HCT116 (cell line): Measurements from ENCODE around the gene STK25. TPM values are rescaled to one million over a fixed set of nuclear protein-coding genes. Genes with fewer than 3 reads are reported as not detected.

Experiments
- ATAC-seq: fragments of 200-7000 bp; cut with Tn5 transposase; 2 replicates; pipeline ENCODE4 v1.9.1; 2020; ENCODE audit warnings: mild to moderate bottlenecking, moderate library complexity
- BruUV-seq: library from RNA; stranded (reverse); fragments of 400-500 nt; replicated peaks from 2 replicates; lab custom pipeline; 2021; lab: Mats Ljungman, UMichigan
- CTCF ChIA-PET: fragments of 300-600 bp; sonication (Branson Sonifier 250); formaldehyde crosslinking; loops from one replicate; lab custom pipeline; 2021; ENCODE audit warnings: antibody characterized with exemption; lab: Charles Lee
- POLR2A ChIA-PET: fragments of 300-600, 350-600 bp; sonication (Branson Sonifier 250); formaldehyde crosslinking; loops from one replicate; lab custom pipeline; 2021; ENCODE audit warnings: antibody characterized with exemption; lab: Charles Lee
- RAD21 ChIA-PET, 2 experiments: fragments of 300-600 bp; sonication (Branson Sonifier 250); formaldehyde crosslinking; loops; one replicate each; lab custom pipeline; 2023; ENCODE audit warnings: low total read pairs in 2 of 2; ENCODE audit not compliant: uncharacterized antibody in 2 of 2, unreplicated experiment in 2 of 2, low non-redundant PET in 1 of 2; lab: Charles Lee
- DNase-seq: peaks from one replicate; pipeline ENCODE4 v3.0.0-alpha.2; 2010; ENCODE audit warnings: low read depth, low spot score
- H2AFZ ChIP-seq: fragments of 200-600 bp; shearing (Covaris generic), sonication (generic); 2 replicates; pipeline ENCODE4 v1.6.1; 2017; ENCODE audit warnings: low read depth, mixed run types, mixed read lengths, antibody characterized with exemption, low read length; ENCODE audit not compliant: poor library complexity, severe bottlenecking
- H3K27ac ChIP-seq: 2 replicates; pipeline ENCODE4 v1.5.1; 2012; ENCODE audit warnings: low read depth, low read length
- H3K27me3 ChIP-seq: fragments of 200-600 bp; sonication (generic); 2 replicates; pipeline ENCODE4 v1.6.1; 2016; ENCODE audit warnings: mixed run types, low read length, mixed read lengths; ENCODE audit not compliant: insufficient read depth
- H3K36me3 ChIP-seq, 2 experiments: fragments of 200-500 bp in 1 of 2; fragments of 200-600 bp in 1 of 2; sonication (Bioruptor generic) in 1 of 2; sonication (generic) in 1 of 2; 2 replicates each; pipeline versions ENCODE4 v1.5.1 to v1.6.1; 2014 to 2016; ENCODE audit warnings: low read length in 2 of 2, inconsistent platforms in 1 of 2, mixed read lengths in 1 of 2, mixed run types in 1 of 2; ENCODE audit not compliant: insufficient read depth in 2 of 2, control insufficient read depth in 1 of 2
- H3K4me1 ChIP-seq, 2 experiments: fragments of 200-600 bp in 1 of 2; sonication (generic) in 1 of 2; 2 replicates each; pipeline versions ENCODE4 v1.5.1 to v1.6.1; 2012 to 2017; ENCODE audit warnings: low read length in 2 of 2, inconsistent platforms in 1 of 2, mild to moderate bottlenecking in 1 of 2, mixed read lengths in 1 of 2, mixed run types in 1 of 2, moderate library complexity in 1 of 2; ENCODE audit not compliant: insufficient read depth in 2 of 2, control insufficient read depth in 1 of 2
- H3K4me2 ChIP-seq: fragments of 200-600 bp; sonication (generic); 2 replicates; pipeline ENCODE4 v1.6.1; 2017; ENCODE audit warnings: mixed run types, low read length, mixed read lengths
- H3K4me3 ChIP-seq, 2 experiments: fragments of 200-600 bp in 1 of 2; sonication (generic) in 1 of 2; replicated peaks in 1 of 2; 2 replicates each; pipeline ENCODE4 v1.5.1; 2011 to 2016; ENCODE audit warnings: low read length in 2 of 2, control low read depth in 1 of 2, low read depth in 1 of 2, mild to moderate bottlenecking in 1 of 2, mixed read lengths in 1 of 2, mixed run types in 1 of 2
- H3K79me2 ChIP-seq: fragments of 200-600 bp; sonication (generic); 2 replicates; pipeline ENCODE4 v1.6.1; 2017; ENCODE audit warnings: mild to moderate bottlenecking, mixed run types, low read length, moderate library complexity, mixed read lengths; ENCODE audit not compliant: insufficient read depth
- H3K9ac ChIP-seq: fragments of 200-600 bp; sonication (generic); 2 replicates; pipeline ENCODE4 v1.6.1; 2016; ENCODE audit warnings: low read length, mixed read lengths
- H3K9me2 ChIP-seq: fragments of 200-600 bp; sonication (generic), shearing (Covaris generic); 2 replicates; pipeline ENCODE4 v1.6.1; 2017; ENCODE audit warnings: mixed run types, mild to moderate bottlenecking, moderate library complexity; ENCODE audit not compliant: insufficient read depth
- H3K9me3 ChIP-seq, 2 experiments: fragments of 200-500 bp in 1 of 2; fragments of 200-600 bp in 1 of 2; sonication (Bioruptor generic) in 1 of 2; sonication (generic) in 1 of 2; 2 replicates each; pipeline ENCODE4 v1.6.1; 2014 to 2017; ENCODE audit warnings: low read length in 2 of 2, mixed read lengths in 2 of 2, inconsistent platforms in 1 of 2, low read depth in 1 of 2, mild to moderate bottlenecking in 1 of 2, mixed run types in 1 of 2, moderate library complexity in 1 of 2; ENCODE audit not compliant: control insufficient read depth in 1 of 2, insufficient read depth in 1 of 2
- H4K20me1 ChIP-seq: fragments of 200-600 bp; sonication (generic), shearing (Covaris generic); 2 replicates; pipeline ENCODE4 v1.6.1; 2017; ENCODE audit warnings: mixed run types, mild to moderate bottlenecking, moderate library complexity; ENCODE audit not compliant: insufficient read depth
- ATF3 ChIP-seq: IDR thresholded peaks from 2 replicates; pipeline ENCODE4 v1.6.1; 2012
- CBX3 ChIP-seq: IDR thresholded peaks from 2 replicates; pipeline ENCODE4 v1.6.1; 2012; ENCODE audit warnings: low read depth
- CEBPB ChIP-seq: IDR thresholded peaks from 2 replicates; pipeline ENCODE4 v1.6.1; 2012; ENCODE audit warnings: low read depth
- ELF1 ChIP-seq: IDR thresholded peaks from 2 replicates; pipeline ENCODE4 v1.6.1; 2012; ENCODE audit warnings: low read depth, borderline replicate concordance
- EZH2 ChIP-seq: fragments of 200-600 bp; sonication (generic); IDR thresholded peaks from 2 replicates; pipeline ENCODE4 v1.6.1; 2017; ENCODE audit warnings: antibody characterized with exemption, mixed run types
- EZH2phosphoT487 ChIP-seq: fragments of 200-600 bp; IDR thresholded peaks from 2 replicates; pipeline ENCODE4 v1.6.1; 2018; ENCODE audit warnings: antibody characterized with exemption, borderline replicate concordance
- FOSL1 ChIP-seq: IDR thresholded peaks from 2 replicates; pipeline ENCODE4 v1.6.1; 2012; ENCODE audit warnings: low read depth
- JUND ChIP-seq: IDR thresholded peaks from 2 replicates; pipeline ENCODE4 v1.6.1; 2012
- POLR2A ChIP-seq: IDR thresholded peaks from 2 replicates; pipeline ENCODE4 v1.7.0; 2011; ENCODE audit warnings: borderline replicate concordance; ENCODE audit not compliant: insufficient read depth, insufficient read length; ENCODE audit errors: extremely low read depth
- POLR2AphosphoS5 ChIP-seq: IDR thresholded peaks from 2 replicates; pipeline ENCODE4 v1.6.1; 2011; ENCODE audit warnings: mild to moderate bottlenecking, low read depth, low read length, moderate library complexity
- RAD21 ChIP-seq: IDR thresholded peaks from 2 replicates; pipeline ENCODE4 v1.6.1; 2012; ENCODE audit warnings: low read depth, mild to moderate bottlenecking
- SIN3A ChIP-seq: IDR thresholded peaks from 2 replicates; pipeline ENCODE4 v1.6.1; 2012; ENCODE audit warnings: low read depth
- SP1 ChIP-seq: IDR thresholded peaks from 2 replicates; pipeline ENCODE4 v1.6.1; 2012; ENCODE audit warnings: low read depth
- SRF ChIP-seq: IDR thresholded peaks from 2 replicates; pipeline ENCODE4 v1.6.1; 2012; ENCODE audit warnings: low read depth
- TCF7L2 ChIP-seq: IDR thresholded peaks from 2 replicates; pipeline ENCODE4 v1.7.0; 2011; ENCODE audit warnings: borderline replicate concordance, inconsistent platforms; ENCODE audit not compliant: insufficient read depth, insufficient read length; ENCODE audit errors: extremely low read depth
- YY1 ChIP-seq: IDR thresholded peaks from 2 replicates; pipeline ENCODE4 v1.6.1; 2011; ENCODE audit warnings: low read length, low read depth, moderate library complexity, mild to moderate bottlenecking; ENCODE audit not compliant: insufficient replicate concordance; ENCODE audit errors: extremely low read depth
- ZFX ChIP-seq: fragments of 450-650 bp; IDR thresholded peaks from 2 replicates; pipeline ENCODE4 v1.6.1; 2017
- ZNF274 ChIP-seq: fragments of 200-500 bp; sonication (Bioruptor generic); IDR thresholded peaks from 2 replicates; pipeline ENCODE4 v1.6.1; 2014; ENCODE audit warnings: mild to moderate bottlenecking, low read depth, low read length, inconsistent platforms
- intact Hi-C: fragments of 100-400 bp; cut with micrococcal nuclease; formaldehyde crosslinking; loops from 2 replicates; pipeline ENCODE4 v1.10.0; 2022
- total RNA-seq: library from RNA; stranded (reverse); gene quantifications from one replicate; pipeline ENCODE4 v1.2.1, GENCODE V29; 2021; ENCODE audit not compliant: unreplicated experiment
- TF ChIP-seq, protein P1 (sequence below): IDR thresholded peaks from 2 replicates; pipeline ENCODE4 v1.6.1; 2011; ENCODE audit warnings: mild to moderate bottlenecking, low read length, moderate library complexity; ENCODE audit not compliant: insufficient replicate concordance; ENCODE audit errors: extremely low read depth
- TF ChIP-seq, protein P2 (sequence below): IDR thresholded peaks from 2 replicates; pipeline ENCODE4 v1.6.1; 2012; ENCODE audit warnings: low read depth

The STK25 gene
- total RNA-seq, 1 experiment from 2014 or later, result 160 TPM

DNA sequence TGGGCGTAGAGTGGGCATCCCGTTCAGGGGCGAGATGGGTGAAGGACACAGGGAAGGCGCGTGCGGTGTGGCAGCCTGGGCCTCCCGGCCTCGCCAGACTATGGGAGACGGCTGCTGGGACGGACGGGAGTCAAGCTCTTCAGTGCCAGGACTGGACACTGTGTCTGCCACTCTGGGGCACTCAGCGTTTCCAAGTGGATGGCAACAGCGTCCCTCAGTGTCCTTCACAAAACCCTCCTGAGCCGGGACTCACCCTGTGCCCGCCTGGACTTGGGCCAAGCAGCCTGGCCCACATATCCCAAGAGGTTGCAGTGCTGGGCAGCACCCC, 33.9 kb upstream of the STK25 start (continued):
- TF ChIP-seq TCF7L2, result no peak
- TF ChIP-seq SIN3A, result no peak
- no peak for TF ChIP-seq RAD21
- no peak for TF ChIP-seq YY1
- no peak for TF ChIP-seq ZNF274

GRCh38 chr2:241541564-241542277, 33.3 kb upstream of the STK25 start:
- intact Hi-C loops, result no loop called here
- Histone ChIP-seq H3K27ac (no peak overlapping the region), H3K4me3 (no peak overlapping the region), H3K4me1 (peaks cover 7 to 22% of the 10 kb centered on the region in 2 experiments), H3K79me2 (no peaks in the 10 kb centered on the region), H3K4me2 (0 out of 2 replicates have a peak overlapping the region, but pooled peaks have one; percentile 14), H3K27me3 (no peaks in the 10 kb centered on the region), H4K20me1 (no peaks in the 10 kb centered on the region), H3K9me2 (no peaks in the 10 kb centered on the region), H2AFZ (no peak overlapping the region), H3K9me3 (no peaks in the 10 kb centered on the region), H3K9ac (no peak overlapping the region), H3K36me3 (no peaks in the 10 kb centered on the region)
- POLR2A ChIA-PET, result interaction anchor here (0.6 kb wide), 1 partner anchor 17 kb away, joined by 3 read pairs; the partner anchor contains the start of gene BOK
- no peak for TF ChIP-seq POLR2A
- no peak for TF ChIP-seq CBX3
- no peak for TF ChIP-seq YY1
- no peak for TF ChIP-seq EZH2phosphoT487
- TF ChIP-seq, protein P1, sequence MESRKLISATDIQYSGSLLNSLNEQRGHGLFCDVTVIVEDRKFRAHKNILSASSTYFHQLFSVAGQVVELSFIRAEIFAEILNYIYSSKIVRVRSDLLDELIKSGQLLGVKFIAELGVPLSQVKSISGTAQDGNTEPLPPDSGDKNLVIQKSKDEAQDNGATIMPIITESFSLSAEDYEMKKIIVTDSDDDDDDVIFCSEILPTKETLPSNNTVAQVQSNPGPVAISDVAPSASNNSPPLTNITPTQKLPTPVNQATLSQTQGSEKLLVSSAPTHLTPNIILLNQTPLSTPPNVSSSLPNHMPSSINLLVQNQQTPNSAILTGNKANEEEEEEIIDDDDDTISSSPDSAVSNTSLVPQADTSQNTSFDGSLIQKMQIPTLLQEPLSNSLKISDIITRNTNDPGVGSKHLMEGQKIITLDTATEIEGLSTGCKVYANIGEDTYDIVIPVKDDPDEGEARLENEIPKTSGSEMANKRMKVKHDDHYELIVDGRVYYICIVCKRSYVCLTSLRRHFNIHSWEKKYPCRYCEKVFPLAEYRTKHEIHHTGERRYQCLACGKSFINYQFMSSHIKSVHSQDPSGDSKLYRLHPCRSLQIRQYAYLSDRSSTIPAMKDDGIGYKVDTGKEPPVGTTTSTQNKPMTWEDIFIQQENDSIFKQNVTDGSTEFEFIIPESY, result no peak
- TF ChIP-seq RAD21, result no peak
- no peak for TF ChIP-seq FOSL1
- TF ChIP-seq CEBPB, result no peak
- TF ChIP-seq SP1, result no peak
- TF ChIP-seq, protein P2, sequence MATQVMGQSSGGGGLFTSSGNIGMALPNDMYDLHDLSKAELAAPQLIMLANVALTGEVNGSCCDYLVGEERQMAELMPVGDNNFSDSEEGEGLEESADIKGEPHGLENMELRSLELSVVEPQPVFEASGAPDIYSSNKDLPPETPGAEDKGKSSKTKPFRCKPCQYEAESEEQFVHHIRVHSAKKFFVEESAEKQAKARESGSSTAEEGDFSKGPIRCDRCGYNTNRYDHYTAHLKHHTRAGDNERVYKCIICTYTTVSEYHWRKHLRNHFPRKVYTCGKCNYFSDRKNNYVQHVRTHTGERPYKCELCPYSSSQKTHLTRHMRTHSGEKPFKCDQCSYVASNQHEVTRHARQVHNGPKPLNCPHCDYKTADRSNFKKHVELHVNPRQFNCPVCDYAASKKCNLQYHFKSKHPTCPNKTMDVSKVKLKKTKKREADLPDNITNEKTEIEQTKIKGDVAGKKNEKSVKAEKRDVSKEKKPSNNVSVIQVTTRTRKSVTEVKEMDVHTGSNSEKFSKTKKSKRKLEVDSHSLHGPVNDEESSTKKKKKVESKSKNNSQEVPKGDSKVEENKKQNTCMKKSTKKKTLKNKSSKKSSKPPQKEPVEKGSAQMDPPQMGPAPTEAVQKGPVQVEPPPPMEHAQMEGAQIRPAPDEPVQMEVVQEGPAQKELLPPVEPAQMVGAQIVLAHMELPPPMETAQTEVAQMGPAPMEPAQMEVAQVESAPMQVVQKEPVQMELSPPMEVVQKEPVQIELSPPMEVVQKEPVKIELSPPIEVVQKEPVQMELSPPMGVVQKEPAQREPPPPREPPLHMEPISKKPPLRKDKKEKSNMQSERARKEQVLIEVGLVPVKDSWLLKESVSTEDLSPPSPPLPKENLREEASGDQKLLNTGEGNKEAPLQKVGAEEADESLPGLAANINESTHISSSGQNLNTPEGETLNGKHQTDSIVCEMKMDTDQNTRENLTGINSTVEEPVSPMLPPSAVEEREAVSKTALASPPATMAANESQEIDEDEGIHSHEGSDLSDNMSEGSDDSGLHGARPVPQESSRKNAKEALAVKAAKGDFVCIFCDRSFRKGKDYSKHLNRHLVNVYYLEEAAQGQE, result no peak
- no peak for TF ChIP-seq ATF3
- no peak for TF ChIP-seq POLR2AphosphoS5
- no peak for TF ChIP-seq ELF1
- no peak for TF ChIP-seq ZNF274
- TF ChIP-seq SRF, result no peak
- TF ChIP-seq EZH2, result no peak
- TF ChIP-seq JUND, result no peak
- no peak for TF ChIP-seq SIN3A
- TF ChIP-seq ZFX, result no peak
- BruUV-seq, result no TSS peak
- RAD21 ChIA-PET, result no interaction called here
- DNase-seq (no peak), ATAC-seq (no peak)
- CTCF ChIA-PET, result no interaction called here
